CD4-positive, alpha-beta T cell (primary cell): ENCODE measurements around the gene ZBTB20. TPM values are rescaled to one million over a fixed set of nuclear protein-coding genes. Genes with fewer than 3 reads are reported as not detected.

Experiments used
- ATAC-seq: fragments of 200-7000 bp; cut with Tn5 transposase; one replicate; pipeline ENCODE4 v1.10.0; 2022; ENCODE audit warnings: mild to moderate bottlenecking; ENCODE audit not compliant: poor library complexity
- CTCF ChIA-PET: fragments of 350-600 bp; sonication (Branson Sonifier 250); formaldehyde crosslinking; loops from one replicate; lab custom pipeline; 2021; ENCODE audit warnings: antibody characterized with exemption, inconsistent platforms; lab: Charles Lee
- POLR2A ChIA-PET: fragments of 350-600 bp; sonication (Branson Sonifier 250); formaldehyde crosslinking; loops from one replicate; lab custom pipeline; 2021; ENCODE audit warnings: antibody characterized with exemption, inconsistent platforms; lab: Charles Lee
- DNase-seq, 14 experiments: peaks; one replicate each; pipeline ENCODE4 v3.0.0-alpha.2; 2013 to 2020; ENCODE audit warnings: mixed read lengths in 2 of 14
- H3K27ac ChIP-seq, 2 donors: one replicate each; pipeline versions ENCODE4 v1.5.1 to v1.7.0; 2013; ENCODE audit warnings: low read length in 2 of 2, low read depth in 1 of 2, mild to moderate bottlenecking in 1 of 2
- H3K27me3 ChIP-seq, 2 experiments: 1 replicate in 1 of 2; 2 replicates in 1 of 2; pipeline versions ENCODE4 v1.6.1 to v1.7.0; 2013; ENCODE audit warnings: low read length in 2 of 2, control low read depth in 1 of 2, mild to moderate bottlenecking in 1 of 2, moderate library complexity in 1 of 2; ENCODE audit not compliant: insufficient read depth in 2 of 2, control insufficient read depth in 1 of 2
- H3K36me3 ChIP-seq: one replicate; pipeline ENCODE4 v1.6.1; 2013; ENCODE audit warnings: low read length, control low read depth; ENCODE audit not compliant: insufficient read depth
- H3K4me1 ChIP-seq: one replicate; pipeline ENCODE4 v1.6.1; 2013; ENCODE audit warnings: low read length, control low read depth; ENCODE audit not compliant: insufficient read depth
- H3K4me3 ChIP-seq: one replicate; pipeline ENCODE4 v1.5.1; 2013; ENCODE audit warnings: mild to moderate bottlenecking, low read length, moderate library complexity
- H3K9me3 ChIP-seq, 2 experiments: 1 replicate in 1 of 2; 2 replicates in 1 of 2; pipeline versions ENCODE4 v1.6.1 to v1.7.0; 2013; ENCODE audit warnings: low read length in 2 of 2, mild to moderate bottlenecking in 2 of 2, control low read depth in 1 of 2, moderate library complexity in 1 of 2; ENCODE audit not compliant: control insufficient read depth in 1 of 2, insufficient read depth in 1 of 2
- H3K27ac Mint-ChIP-seq: one replicate; pipeline ENCODE4 v1.8.0; 2020; ENCODE audit warnings: mixed read lengths
- H3K27me3 Mint-ChIP-seq: one replicate; pipeline ENCODE4 v1.8.0; 2021; ENCODE audit warnings: mixed read lengths
- H3K36me3 Mint-ChIP-seq: one replicate; pipeline ENCODE4 v1.8.0; 2021; ENCODE audit warnings: low read depth, mixed read lengths
- H3K4me1 Mint-ChIP-seq: one replicate; pipeline ENCODE4 v1.8.0; 2021; ENCODE audit warnings: low read depth, mixed read lengths
- H3K4me3 Mint-ChIP-seq: one replicate; pipeline ENCODE4 v1.8.0; 2020; ENCODE audit warnings: mild to moderate bottlenecking, mixed read lengths
- H3K9me3 Mint-ChIP-seq: one replicate; pipeline ENCODE4 v1.8.0; 2020; ENCODE audit warnings: mixed read lengths
- intact Hi-C, 2 experiments: fragments of 100-400 bp; cut with DNase I in 1 of 2; cut with micrococcal nuclease in 1 of 2; formaldehyde crosslinking; loops; one replicate each; pipeline versions ENCODE4 v1.15.1 to v1.9.0; 2023 to 2025; cut with DNase I, micrococcal nuclease
- total RNA-seq, 174 experiments: library from RNA in 2 of 174; stranded (reverse) in 2 of 174; gene quantifications; one replicate each; pipeline ENCODE4 v1.2.3 and lab custom pipeline; 2021 to 2026
- TF ChIP-seq, protein P1 (sequence below): fragments of 200-600 bp; IDR thresholded peaks from one replicate; pipeline ENCODE4 v1.8.0; 2022; ENCODE audit warnings: antibody characterized with exemption, mild to moderate bottlenecking

The ZBTB20 gene
- total RNA-seq, 2 experiments from 2014 or later, result 41.6 to 47.4 TPM

DNA sequence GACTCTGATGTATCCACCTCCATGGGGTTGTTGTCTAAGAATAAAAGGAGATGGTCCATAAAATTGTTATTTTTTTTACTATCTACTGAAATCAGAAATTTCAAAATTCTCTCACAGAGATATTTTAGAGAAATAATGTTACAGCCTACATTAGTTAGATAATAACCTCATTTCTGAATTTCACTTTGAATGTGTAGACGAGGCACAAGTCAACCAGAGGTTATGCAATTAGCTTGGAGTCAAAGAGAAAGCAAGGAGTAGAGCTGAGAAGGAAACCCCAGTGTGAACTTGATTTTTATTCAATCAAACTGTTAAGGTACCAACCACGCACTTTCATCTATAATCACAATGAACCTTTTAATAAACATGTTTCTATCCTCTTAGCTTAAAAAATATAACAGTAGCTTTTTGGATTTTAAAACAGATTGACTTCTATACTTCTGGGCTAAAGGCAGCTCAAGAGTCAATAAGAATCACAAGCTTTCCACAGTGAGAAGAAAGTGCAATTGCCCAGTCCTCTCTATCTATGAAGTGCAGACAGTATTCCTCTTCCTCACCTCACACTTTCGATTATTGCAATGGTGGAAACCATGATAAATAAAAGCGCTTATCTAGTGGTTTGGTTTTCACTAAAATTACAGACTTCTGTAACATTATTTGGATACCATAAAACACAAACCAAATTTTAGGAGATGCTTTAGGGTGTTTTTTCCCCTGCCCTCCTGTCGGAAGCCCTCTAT lies 403.2 kb downstream of the ZBTB20 start:
- TF ChIP-seq, protein P1, sequence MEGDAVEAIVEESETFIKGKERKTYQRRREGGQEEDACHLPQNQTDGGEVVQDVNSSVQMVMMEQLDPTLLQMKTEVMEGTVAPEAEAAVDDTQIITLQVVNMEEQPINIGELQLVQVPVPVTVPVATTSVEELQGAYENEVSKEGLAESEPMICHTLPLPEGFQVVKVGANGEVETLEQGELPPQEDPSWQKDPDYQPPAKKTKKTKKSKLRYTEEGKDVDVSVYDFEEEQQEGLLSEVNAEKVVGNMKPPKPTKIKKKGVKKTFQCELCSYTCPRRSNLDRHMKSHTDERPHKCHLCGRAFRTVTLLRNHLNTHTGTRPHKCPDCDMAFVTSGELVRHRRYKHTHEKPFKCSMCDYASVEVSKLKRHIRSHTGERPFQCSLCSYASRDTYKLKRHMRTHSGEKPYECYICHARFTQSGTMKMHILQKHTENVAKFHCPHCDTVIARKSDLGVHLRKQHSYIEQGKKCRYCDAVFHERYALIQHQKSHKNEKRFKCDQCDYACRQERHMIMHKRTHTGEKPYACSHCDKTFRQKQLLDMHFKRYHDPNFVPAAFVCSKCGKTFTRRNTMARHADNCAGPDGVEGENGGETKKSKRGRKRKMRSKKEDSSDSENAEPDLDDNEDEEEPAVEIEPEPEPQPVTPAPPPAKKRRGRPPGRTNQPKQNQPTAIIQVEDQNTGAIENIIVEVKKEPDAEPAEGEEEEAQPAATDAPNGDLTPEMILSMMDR, result no peak
- Mint-ChIP-seq H3K9me3 (no peaks in the 10 kb centered on the region), H3K36me3 (peaks cover 21% of the 10 kb centered on the region), H3K27ac (no peak overlapping the region), H3K4me1 (peaks cover 21% of the 10 kb centered on the region), H3K4me3 (no peak overlapping the region), H3K27me3 (no peaks in the 10 kb centered on the region)
- Histone ChIP-seq H3K4me3 (no peak overlapping the region), H3K36me3 (peaks cover 3% of the 10 kb centered on the region), H3K27ac (no peak overlapping the region), H3K9me3 (no peaks in the 10 kb centered on the region), H3K27me3 (no peaks in the 10 kb centered on the region), H3K4me1 (no peaks in the 10 kb centered on the region)
- no peak for ATAC-seq
- no peak for DNase-seq
- intact Hi-C loops, result no loop called here
- POLR2A ChIA-PET, result no interaction called here
- CTCF ChIA-PET, result no interaction called here

DNA sequence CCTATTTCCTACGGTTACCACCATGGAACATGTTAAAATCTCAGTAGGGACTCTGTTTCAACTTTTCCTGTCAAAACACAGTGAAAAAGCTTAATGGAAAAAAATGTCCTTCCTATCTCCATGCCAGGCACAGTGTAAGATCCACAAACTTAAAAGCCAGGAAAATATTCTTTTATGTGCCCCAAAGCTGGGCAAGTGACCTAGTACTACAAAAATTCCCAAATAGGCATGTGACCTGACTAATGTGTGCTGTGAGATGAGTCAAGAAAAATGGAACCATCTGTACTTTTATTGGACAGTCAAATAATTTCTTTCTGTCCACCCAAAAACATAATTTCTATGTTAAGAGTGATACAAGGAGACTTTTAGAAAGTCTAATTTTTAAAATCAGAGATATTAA lies 406.0 kb downstream of the ZBTB20 start:
- H3K27ac Mint-ChIP-seq, result no peak overlapping the region
- peaks cover 31% of the 10 kb centered on the region for H3K36me3 Mint-ChIP-seq
- Histone ChIP-seq H3K36me3 (peaks cover 3% of the 10 kb centered on the region), H3K4me3 (no peak overlapping the region), H3K27ac (no peak overlapping the region), H3K4me1 (no peaks in the 10 kb centered on the region), H3K27me3 (no peaks in the 10 kb centered on the region), H3K9me3 (no peaks in the 10 kb centered on the region)
- no peaks in the 10 kb centered on the region for H3K9me3 Mint-ChIP-seq
- H3K4me3 Mint-ChIP-seq, result no peak overlapping the region
- no peaks in the 10 kb centered on the region for H3K27me3 Mint-ChIP-seq
- ChIA-PET CTCF (no interaction called here), POLR2A (no interaction called here)
- TF ChIP-seq, protein P1, result no peak
- intact Hi-C loops, result no loop called here
- ATAC-seq (no peak), DNase-seq (no peak)
- H3K4me1 Mint-ChIP-seq, result peaks cover 13% of the 10 kb centered on the region

DNA sequence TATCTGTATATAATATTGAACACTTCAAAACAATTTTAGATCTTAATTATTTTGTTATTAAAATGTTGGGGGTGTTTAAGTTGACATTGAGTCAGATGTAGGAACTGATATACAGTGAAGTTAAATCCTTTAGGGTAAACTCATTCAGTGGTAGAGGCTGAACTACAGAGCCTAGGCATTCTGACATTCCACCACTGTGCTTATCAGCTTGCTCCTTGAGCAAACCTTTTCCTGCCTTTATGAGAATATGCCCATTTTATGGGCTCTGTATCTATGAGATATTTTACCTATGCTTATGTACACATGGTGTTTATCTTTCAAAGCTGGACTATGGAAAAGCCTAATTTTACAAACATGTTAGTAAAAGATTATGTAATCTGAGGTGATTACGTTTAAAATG lies 407.5 kb downstream of the ZBTB20 start:
- H3K4me3 Mint-ChIP-seq, result no peak overlapping the region
- TF ChIP-seq, protein P1, result no peak
- Histone ChIP-seq H3K4me3 (no peak overlapping the region), H3K4me1 (no peaks in the 10 kb centered on the region), H3K36me3 (peaks cover 3% of the 10 kb centered on the region), H3K9me3 (no peaks in the 10 kb centered on the region), H3K27ac (no peak overlapping the region), H3K27me3 (no peaks in the 10 kb centered on the region)
- peaks cover 4% of the 10 kb centered on the region for H3K4me1 Mint-ChIP-seq
- ChIA-PET CTCF (no interaction called here), POLR2A (no interaction called here)
- peaks cover 26% of the 10 kb centered on the region for H3K36me3 Mint-ChIP-seq
- H3K9me3 Mint-ChIP-seq, result no peaks in the 10 kb centered on the region
- H3K27ac Mint-ChIP-seq, result no peak overlapping the region
- DNase-seq (no peak), ATAC-seq (no peak)
- intact Hi-C loops, result no loop called here
- H3K27me3 Mint-ChIP-seq, result no peaks in the 10 kb centered on the region
